HG02884 (cell line): ENCODE data around the gene TSEN2.
A peak's percentile ranks its signal among the peaks of the same experiment; 100 is the strongest.

Source experiments
- ATAC-seq: cut with Tn5 transposase; IDR thresholded peaks from one replicate; pipeline ENCODE4 v1.9.1; 2021; ENCODE audit warnings: mild to moderate bottlenecking, moderate library complexity; ENCODE audit not compliant: unreplicated experiment

The TSEN2 gene

GRCh38 chr3:12545473-12545791 is 61.2 kb downstream of the TSEN2 start, which contains the start of gene MKRN2OS:
Gene MKRN2OS (minus strand): TSS chr3:12545499. CDS start chr3:12545464, 35 bp downstream.
- no peak for ATAC-seq

DNA sequence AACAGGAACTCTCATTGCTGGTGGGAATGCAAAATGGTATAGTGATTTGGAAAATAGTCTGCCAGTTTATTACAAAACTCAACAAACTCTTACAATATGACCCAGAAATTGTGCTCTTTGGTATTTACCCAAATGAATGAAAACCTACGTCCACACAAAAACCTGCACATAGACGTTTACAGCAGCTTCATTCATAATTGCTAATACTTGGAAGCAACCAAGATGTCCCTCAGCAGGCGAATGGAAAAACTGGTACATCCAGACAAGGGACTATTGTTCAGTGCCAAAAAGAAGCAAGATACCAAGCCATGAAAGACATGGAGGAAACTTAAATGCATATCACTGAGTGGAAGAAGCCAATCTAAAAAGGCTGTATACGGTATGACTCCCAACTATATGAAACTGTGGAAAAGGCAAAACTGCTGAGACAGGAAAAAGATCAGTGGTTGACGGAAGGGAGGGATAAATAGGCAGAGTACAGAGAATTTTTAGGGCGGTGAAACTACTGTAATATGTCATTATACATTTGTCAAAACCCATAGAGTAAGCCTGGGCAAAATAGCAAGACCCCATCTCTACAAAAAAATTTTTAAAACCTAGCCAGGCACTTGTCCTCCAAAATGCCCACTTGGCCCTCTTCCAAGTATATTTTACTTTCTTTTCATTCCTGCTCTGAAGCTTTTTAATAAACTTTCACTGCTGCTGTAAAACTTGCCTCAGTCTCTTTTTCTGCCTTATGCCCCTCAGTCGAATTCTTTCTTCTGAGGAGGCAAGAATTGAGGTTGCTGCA is 65.9 kb downstream of the TSEN2 start:
- ATAC-seq, result no peak

DNA sequence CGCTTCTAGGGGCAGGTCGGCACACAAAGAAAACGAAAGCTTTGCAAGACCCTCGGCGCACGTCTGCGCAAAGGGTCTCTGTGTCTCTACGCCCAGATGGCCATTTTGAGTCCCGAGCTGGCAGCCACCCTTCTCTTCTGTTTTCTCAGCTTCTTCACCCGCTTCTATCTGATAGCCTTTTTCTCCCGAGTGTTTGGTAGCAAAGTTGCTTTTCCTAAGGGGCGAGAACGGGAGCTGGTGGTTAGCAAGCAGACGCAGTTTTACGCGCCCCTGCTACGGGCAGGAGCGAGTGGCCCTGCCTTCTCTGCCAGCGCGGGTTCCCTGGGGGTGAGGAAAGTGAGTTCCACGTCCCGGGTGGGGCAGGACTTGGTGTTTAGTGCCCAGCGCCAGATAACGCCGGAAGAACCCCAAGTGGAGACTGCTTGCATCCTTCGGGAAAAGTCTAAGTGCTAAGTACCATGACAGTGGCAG is 69.7 kb downstream of the TSEN2 start:
- no peak for ATAC-seq

DNA sequence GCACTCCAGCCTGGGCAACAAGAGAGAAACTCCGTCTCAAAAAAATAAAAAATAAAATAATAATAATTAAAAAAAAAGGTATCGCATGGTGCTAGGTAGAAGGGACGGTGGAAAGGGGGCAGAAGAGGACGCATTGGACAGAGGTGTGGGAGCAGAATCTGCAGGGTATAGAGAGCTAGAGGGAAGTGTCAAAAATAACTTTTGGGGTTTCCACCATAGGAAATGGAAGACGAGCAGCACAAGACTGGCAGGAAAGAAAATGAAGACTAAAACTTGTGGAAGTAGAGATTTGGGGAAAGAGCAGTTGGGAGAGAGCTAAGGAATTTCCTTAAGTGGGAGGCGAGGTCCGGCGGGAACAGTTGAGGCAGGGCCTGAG is 72.0 kb downstream of the TSEN2 start:
- ATAC-seq, result no peak

GRCh38 chr3:12556690-12557472 is 72.6 kb downstream of the TSEN2 start, which contains the start of gene MKRN2:
Gene MKRN2 (plus strand): TSS chr3:12557087. CDS start chr3:12557151, 64 bp downstream.
- ATAC-seq, result peak; percentile 71

DNA sequence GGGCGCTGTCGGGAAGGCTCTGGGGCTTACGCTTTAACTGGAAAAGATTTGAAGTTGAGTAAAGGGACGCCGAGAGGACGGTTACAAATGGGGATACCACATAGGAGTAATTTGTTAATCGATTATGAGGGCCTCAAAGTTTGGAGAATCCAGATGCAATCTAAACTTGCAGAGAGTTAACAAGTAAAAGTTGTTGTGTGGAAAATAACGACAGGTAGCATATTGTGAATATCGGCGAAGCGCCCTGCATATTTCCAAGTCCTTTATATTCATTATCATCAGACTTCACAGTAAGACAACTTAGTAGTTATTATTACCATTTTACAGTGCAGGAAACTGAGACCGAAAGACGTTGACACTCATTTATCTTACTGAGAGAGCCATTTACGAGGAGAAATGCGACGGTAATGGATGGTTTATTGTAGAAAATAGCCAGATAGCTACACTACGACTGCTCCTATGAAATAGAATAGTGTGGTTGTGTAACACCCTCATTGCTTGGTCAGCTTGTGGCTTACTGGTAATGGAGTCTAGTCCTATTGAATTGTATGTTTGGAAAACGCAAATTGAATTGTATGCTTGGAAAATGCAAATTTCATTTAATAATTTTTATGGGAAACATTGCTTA is 73.3 kb downstream of the TSEN2 start:
- ATAC-seq, result no peak

DNA sequence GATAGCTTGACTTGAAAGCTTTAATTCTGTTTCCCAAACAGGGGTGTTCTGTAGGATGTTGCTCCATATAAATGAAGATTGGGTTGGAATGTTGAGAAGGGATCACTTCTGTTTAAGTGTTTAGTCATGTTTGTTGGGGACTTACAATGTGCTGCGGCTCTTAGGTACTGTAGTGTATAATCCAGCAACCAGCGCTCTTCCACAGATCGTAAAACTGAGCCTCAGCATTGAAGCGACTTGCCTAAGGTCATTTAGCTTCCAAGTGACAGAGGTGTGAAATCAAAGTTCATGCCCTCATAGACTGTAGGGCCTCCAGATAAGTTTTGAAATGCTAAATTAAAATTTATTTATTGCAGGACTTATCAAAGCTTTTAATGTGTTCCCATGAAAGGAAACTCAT is 74.4 kb downstream of the TSEN2 start:
- no peak for ATAC-seq

DNA sequence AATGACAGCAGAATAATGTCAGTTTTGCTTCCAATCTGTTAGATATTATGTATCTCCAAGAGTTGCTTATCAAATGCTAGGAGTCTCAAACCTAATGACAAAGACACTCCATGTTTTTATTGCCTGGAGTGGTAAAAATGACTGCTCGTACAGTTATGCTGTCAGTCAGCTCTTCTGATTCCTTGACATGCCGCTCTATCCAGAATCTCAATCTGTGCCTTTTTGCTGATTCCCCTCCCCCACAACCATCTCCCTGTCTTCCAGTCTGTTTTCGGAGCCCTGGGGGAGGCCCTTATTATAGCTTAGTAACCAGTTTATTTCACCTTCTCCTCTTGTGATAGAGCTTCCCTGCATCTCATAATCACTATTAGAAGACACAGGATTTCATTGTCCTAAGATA is 75.2 kb downstream of the TSEN2 start:
- ATAC-seq, result no peak

DNA sequence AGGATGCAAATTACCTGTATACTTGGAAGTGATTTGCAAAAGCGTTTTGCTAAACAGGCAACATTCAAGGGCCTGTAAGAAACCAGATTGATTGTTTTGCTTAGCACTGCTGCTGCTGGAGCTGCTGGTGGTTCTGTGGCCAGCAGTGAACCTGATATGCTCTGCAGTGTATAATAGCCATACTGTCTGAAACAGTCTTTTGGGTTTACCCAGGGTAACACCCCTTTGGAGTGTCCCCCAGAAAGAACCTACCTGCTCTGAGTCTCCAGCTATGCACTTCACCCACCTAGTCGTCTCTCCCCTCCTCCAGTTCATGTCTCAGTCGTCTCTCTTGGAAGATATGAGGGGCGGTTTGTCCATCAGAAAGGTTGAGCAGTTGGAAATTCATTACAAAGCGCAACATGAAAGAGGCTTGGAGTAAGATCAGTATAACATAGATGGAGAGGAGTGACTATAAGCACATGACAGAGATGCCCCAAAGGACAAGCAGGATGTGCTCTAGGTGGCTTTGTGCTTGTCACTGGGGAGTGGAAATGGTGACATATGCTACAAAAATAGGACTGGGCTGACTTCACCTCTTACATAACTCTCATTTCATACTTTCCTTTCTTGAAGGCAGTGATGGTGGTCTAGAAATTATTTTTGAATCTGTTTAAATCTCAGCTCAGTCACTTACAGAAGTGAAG is 76.4 kb downstream of the TSEN2 start:
- ATAC-seq, result peak; percentile 42

DNA sequence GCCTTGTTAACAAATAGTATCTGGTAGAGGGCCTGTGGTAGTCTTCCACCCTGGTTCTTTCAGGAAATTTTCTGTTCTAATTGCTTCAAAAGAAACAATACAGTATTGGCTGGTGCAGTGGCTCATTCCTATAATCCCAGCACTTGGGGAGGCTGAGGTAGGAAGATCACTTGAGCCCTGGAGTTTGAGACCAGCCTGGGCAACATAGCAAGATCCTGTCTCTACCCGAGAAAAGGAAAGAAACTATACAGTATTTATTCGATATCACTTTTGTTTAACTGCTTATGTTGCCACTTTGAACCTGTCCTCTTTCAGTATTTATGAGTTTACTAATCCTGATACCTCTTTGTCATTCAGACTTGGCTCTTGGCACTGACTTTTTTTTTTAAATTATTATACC is 77.1 kb downstream of the TSEN2 start:
- ATAC-seq, result no peak

- ATAC-seq, result no peak
These were observed 78.2 kb downstream of the TSEN2 start for GRCh38 chr3:12562451-12562850.

GRCh38 chr3:12566976-12567375 is 82.7 kb downstream of the TSEN2 start:
- ATAC-seq, result no peak

DNA sequence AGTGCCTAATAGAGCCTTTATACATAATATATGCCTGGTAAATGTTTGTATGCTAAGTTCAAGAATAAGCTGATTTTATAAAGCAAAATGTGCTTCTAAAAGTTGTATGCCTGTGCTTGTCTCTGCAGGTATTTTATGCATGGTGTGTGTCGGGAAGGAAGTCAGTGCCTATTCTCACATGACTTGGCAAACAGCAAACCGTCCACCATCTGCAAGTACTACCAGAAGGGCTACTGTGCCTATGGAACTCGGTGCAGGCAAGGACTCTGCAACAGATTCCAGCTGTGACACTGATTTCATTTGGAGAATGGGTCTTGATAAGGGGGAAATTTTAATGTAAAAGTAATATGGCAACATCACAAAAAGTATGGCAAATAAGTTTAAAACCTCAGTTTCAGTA is 84.5 kb downstream of the TSEN2 start:
- ATAC-seq, result no peak

- no peak for ATAC-seq
These were observed 85.6 kb downstream of the TSEN2 start for GRCh38 chr3:12569836-12570235.

DNA sequence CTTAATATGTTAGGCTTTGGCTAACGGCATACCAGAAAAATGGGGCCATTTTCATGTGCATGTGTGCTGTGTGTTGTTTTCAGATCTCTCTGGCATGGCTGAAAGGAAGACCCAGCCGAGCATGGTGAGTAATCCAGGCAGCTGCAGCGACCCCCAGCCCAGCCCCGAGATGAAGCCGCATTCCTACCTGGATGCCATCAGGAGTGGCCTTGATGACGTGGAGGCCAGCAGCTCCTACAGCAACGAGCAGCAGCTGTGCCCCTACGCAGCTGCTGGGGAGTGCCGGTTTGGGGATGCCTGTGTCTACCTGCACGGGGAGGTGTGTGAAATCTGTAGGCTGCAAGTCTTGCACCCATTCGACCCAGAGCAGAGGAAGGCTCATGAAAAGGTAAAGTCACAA is 87.7 kb downstream of the TSEN2 start:
- no peak for ATAC-seq

DNA sequence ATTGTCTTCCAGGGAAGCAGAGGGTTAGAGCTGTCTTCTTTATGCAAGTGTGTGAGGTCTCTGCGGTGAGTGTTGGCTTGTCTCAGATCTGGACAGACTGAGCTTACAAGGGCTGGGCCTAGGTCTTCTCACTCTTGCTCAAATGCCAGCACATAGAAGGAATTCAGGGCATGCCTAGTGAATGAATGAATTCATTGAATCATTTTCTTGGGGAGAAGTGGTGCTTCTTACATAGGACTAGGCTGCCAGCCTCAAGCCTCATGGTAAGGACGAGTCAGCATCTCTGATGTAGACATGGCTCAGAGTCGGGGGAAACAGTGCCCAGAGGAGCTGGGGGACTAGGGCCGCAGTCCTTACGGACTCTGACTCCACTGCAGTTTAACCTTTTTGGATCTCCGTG is 89.9 kb downstream of the TSEN2 start:
- ATAC-seq, result no peak

DNA sequence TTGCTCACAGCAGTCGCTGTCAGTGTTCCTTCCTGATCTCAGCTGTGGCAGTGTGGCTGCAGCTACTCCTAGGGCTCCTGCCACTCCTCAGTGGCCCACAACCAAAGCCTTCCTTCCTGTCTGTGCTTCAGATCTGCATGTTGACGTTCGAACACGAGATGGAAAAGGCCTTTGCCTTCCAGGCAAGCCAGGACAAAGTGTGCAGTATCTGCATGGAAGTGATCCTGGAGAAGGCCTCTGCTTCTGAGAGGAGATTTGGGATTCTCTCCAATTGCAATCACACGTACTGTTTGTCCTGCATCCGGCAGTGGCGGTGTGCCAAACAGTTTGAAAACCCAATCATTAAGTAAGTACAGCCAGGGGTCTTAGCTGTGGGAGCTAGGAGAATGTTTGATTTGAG is 90.4 kb downstream of the TSEN2 start:
- ATAC-seq, result no peak

DNA sequence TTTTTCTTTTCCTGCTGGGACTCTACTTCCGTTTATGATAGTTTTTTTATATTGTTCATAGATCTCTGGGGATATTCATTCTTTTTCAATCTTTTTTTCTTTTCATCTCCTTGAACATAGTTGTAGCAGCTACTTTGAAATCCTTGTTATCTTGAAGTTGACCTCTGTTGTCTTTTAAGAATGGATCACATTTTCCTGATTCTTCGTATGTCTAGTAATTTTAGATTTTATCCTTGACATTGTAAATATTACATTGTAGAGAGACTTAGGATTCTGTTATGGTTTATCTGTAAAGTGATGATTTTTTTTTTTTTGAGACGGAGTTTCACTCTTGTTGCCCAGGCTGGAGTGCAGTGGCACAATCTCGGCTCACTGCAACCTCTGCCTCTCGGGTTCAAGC is 93.1 kb downstream of the TSEN2 start:
- no peak for ATAC-seq

GRCh38 chr3:12578742-12579141 is 94.5 kb downstream of the TSEN2 start:
- no peak for ATAC-seq

DNA sequence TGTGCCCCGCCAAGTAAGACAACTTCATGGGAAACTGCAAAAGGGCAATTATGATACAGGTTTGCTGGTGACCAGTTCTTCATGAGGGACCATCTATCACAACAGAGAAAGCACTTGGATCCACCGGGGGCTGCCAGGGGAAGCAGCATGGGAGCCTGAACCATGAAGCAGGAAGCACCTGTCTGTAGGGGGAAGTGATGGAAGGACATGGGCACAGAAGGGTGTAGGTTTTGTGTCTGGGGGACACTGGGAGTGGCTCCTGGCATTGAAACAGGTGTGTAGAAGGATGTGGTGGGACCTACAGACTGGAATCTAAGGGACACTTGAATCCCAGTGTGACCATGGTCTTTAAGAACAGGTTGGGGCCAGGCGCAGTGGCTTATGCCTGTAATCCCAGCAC is 95.2 kb downstream of the TSEN2 start:
- ATAC-seq, result no peak

DNA sequence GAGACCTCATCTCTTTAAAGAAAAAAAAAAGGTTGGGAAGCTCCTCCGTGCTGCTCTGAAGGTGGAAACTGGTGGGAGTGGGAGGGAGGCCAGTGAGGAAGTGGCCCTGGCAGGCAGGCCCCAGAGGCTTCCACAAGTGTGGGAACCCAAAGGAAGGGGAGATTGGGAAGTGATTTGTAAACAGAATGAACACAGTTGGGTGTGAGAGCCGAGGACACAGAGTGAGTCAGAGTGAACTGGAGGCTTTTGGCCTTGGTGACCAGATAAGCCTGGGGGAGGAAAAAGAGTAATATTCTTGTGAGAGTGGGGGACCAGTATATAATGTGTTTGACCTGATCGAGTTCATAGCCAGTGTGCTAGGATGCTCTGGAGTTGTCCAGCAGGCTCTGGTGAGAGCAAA is 95.6 kb downstream of the TSEN2 start:
- ATAC-seq, result no peak
